ENCODE data around the gene GRIN2A.

The GRIN2A gene

DNA sequence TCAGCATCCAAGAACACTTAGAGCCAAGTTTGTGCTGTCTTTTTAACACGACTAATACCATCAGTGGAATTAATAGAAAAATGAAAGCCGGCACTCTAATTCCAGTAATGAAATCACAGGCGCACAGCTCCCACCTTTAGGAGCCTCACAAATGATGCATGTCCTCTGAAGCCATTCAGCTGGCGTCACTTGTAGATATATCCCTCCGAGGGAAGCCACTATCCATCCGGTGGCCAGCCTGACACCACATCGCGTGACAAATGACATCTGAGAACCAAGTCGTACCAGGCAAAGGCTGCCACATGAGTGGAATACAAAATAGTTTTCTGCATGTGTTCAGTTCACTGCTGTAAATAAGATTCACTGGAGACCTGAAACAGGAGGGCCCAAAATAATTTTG lies 205.6 kb downstream of the GRIN2A start:
- Histone ChIP-seq H3K9me3 (ENCODE audit: control insufficient read depth in 2 of 2, low read length in 2 of 2) (no peaks in the 10 kb centered on the region), H3K4me1 (ENCODE audit: control insufficient read depth, insufficient read depth, low read length) (no peaks in the 10 kb centered on the region), H3K27ac (ENCODE audit: low read length) (no peak overlapping the region), H3K27me3 (ENCODE audit: control insufficient read depth in 1 of 2, insufficient read depth in 2 of 2, low read length in 2 of 2) (no peaks in the 10 kb centered on the region), H3K36me3 (ENCODE audit: control insufficient read depth in 2 of 2, insufficient read depth in 2 of 2, low read length in 2 of 2) (no peaks in the 10 kb centered on the region), H3K9ac (ENCODE audit: low read length in 2 of 2) (no peak overlapping the region), H3K4me3 (ENCODE audit: low read length in 2 of 2) (no peak overlapping the region)

DNA sequence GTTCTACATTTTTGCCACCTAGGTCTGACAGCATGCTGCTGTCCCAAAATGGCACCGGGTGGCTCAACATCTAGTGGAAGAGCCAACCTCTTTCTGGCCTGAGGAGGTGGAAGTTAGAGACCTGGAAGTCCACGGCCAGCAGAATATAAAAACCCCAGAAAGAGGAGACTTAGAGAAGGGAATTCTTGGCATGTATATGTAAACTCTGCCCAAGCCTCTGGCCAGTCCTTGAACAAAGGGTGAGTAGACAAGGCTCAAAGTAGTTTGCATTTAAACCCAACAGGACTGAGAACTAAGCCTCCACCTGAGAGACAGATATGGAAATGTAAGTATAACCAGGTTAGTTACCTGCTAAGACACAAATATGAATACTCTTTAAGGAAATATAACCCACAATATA lies 210.3 kb downstream of the GRIN2A start:
- Histone ChIP-seq H3K27me3 (ENCODE audit: control insufficient read depth in 1 of 2, insufficient read depth in 2 of 2, low read length in 2 of 2) (no peaks in the 10 kb centered on the region), H3K27ac (ENCODE audit: low read length) (no peak overlapping the region), H3K36me3 (ENCODE audit: control insufficient read depth in 2 of 2, insufficient read depth in 2 of 2, low read length in 2 of 2) (no peaks in the 10 kb centered on the region), H3K9ac (ENCODE audit: low read length in 2 of 2) (no peak overlapping the region), H3K4me1 (ENCODE audit: control insufficient read depth, insufficient read depth, low read length) (no peaks in the 10 kb centered on the region), H3K4me3 (ENCODE audit: low read length in 2 of 2) (no peak overlapping the region), H3K9me3 (ENCODE audit: control insufficient read depth in 2 of 2, low read length in 2 of 2) (no peaks in the 10 kb centered on the region)

DNA sequence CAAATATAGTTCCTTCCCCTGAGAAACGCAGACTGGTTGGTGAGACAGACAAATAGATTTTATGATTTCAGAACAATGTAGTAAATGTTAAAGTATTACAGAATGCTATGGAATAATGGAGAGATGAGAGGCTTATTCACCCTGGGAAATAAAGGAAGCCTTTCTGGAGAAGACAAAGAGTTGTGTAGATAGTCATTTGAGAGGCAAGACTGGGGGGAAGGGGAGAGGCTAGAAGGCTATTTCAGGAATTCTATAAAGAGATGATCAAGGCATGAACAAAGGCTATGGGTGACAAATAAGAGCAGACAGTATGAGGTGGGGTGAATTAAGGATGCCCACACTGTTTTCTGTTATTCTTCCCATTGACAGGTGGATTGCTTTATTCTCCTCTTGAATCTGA lies 211.4 kb downstream of the GRIN2A start:
- Histone ChIP-seq H3K9ac (ENCODE audit: low read length in 2 of 2) (no peak overlapping the region), H3K4me3 (ENCODE audit: low read length in 2 of 2) (no peak overlapping the region), H3K36me3 (ENCODE audit: control insufficient read depth in 2 of 2, insufficient read depth in 2 of 2, low read length in 2 of 2) (no peaks in the 10 kb centered on the region), H3K4me1 (ENCODE audit: control insufficient read depth, insufficient read depth, low read length) (no peaks in the 10 kb centered on the region), H3K27me3 (ENCODE audit: control insufficient read depth in 1 of 2, insufficient read depth in 2 of 2, low read length in 2 of 2) (no peaks in the 10 kb centered on the region), H3K27ac (ENCODE audit: low read length) (no peak overlapping the region), H3K9me3 (ENCODE audit: control insufficient read depth in 2 of 2, low read length in 2 of 2) (no peaks in the 10 kb centered on the region)

DNA sequence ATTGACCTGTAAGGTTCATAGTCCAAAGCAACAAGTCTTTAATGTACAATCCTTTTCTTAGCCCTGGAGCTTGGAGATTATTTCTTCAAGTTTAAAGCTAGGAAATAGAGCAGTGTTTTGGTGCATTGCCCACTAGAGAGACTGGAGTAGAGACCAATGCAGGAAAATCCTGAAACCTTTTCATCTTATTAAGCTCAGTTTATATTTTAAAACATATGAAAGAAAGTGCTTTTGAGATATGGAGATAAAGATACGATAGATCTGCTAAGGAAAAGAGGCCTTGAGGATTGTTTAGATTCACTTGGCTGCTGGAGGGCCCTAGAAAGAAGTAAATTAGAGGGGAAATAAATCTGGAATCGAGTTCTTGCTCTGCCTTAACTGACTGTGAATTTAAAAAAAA lies 212.0 kb downstream of the GRIN2A start:
- Histone ChIP-seq H3K27ac (ENCODE audit: low read length) (no peak overlapping the region), H3K9ac (ENCODE audit: low read length in 2 of 2) (no peak overlapping the region), H3K27me3 (ENCODE audit: control insufficient read depth in 1 of 2, insufficient read depth in 2 of 2, low read length in 2 of 2) (no peaks in the 10 kb centered on the region), H3K9me3 (ENCODE audit: control insufficient read depth in 2 of 2, low read length in 2 of 2) (no peaks in the 10 kb centered on the region), H3K4me1 (ENCODE audit: control insufficient read depth, insufficient read depth, low read length) (no peaks in the 10 kb centered on the region), H3K4me3 (ENCODE audit: low read length in 2 of 2) (no peak overlapping the region), H3K36me3 (ENCODE audit: control insufficient read depth in 2 of 2, insufficient read depth in 2 of 2, low read length in 2 of 2) (no peaks in the 10 kb centered on the region)

DNA sequence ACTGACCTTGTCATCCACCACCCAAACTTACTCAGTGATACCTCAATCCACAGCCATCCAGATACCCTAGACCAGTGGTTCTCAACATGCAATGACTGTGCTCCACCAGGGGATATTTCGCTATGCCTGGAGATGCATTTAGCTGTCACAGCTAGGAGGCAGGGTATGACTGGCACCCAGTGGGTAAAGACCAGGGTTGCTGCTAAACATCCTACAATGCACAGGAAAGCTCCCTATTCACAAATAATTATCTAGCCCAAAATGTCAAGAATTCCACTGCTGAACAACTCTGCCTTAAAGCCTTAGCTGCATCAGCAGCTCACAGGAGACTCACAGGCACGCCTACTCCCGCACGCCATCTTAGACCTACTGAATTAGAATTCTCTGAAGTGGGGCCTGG lies 212.6 kb downstream of the GRIN2A start:
- H3K4me1 ChIP-seq (ENCODE audit: control insufficient read depth, insufficient read depth, low read length), result no peaks in the 10 kb centered on the region
- no peaks in the 10 kb centered on the region for H3K27me3 ChIP-seq (ENCODE audit: control insufficient read depth in 1 of 2, insufficient read depth in 2 of 2, low read length in 2 of 2)
- no peaks in the 10 kb centered on the region for H3K36me3 ChIP-seq (ENCODE audit: control insufficient read depth in 2 of 2, insufficient read depth in 2 of 2, low read length in 2 of 2)
- H3K9ac ChIP-seq (ENCODE audit: low read length in 2 of 2), result no peak overlapping the region
- no peak overlapping the region for H3K27ac ChIP-seq (ENCODE audit: low read length)
- H3K9me3 ChIP-seq (ENCODE audit: control insufficient read depth in 2 of 2, low read length in 2 of 2), result no peaks in the 10 kb centered on the region
- H3K4me3 ChIP-seq (ENCODE audit: low read length in 2 of 2), result no peak overlapping the region

DNA sequence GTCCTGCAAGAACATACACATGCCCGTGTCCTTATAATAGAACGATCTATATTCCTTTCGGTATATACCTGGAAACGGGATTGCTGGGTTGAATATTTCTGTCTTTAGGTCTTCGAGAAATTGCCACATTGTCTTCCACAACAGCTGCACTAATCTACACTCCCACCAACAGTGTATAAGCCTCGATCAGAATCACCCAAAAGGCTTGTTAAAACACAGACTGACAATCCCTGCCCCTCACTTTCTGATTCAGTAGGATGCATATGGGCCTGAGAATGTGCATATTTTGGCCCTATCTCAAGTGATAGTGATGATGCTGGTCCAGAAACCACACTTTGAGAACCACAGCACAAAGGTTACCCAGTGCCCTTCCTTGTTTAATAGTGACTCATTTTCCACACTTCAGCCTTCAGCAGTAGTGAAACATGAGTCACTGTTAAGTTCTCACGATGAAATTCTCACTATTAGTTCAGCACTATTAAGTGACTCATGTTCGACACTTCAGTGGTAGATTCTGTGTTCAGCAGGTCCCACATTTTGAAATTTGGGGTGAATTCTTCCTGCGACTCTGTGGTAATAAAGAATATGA lies 215.6 kb downstream of the GRIN2A start:
- no peak overlapping the region for H3K27ac ChIP-seq (ENCODE audit: low read length)
- no peaks in the 10 kb centered on the region for H3K9me3 ChIP-seq (ENCODE audit: control insufficient read depth in 2 of 2, low read length in 2 of 2)
- no peak overlapping the region for H3K4me3 ChIP-seq (ENCODE audit: low read length in 2 of 2)
- H3K9ac ChIP-seq (ENCODE audit: low read length in 2 of 2), result no peak overlapping the region
- H3K36me3 ChIP-seq (ENCODE audit: control insufficient read depth in 2 of 2, insufficient read depth in 2 of 2, low read length in 2 of 2), result no peaks in the 10 kb centered on the region
- H3K4me1 ChIP-seq (ENCODE audit: control insufficient read depth, insufficient read depth, low read length), result no peaks in the 10 kb centered on the region
- H3K27me3 ChIP-seq (ENCODE audit: control insufficient read depth in 1 of 2, insufficient read depth in 2 of 2, low read length in 2 of 2), result no peaks in the 10 kb centered on the region

DNA sequence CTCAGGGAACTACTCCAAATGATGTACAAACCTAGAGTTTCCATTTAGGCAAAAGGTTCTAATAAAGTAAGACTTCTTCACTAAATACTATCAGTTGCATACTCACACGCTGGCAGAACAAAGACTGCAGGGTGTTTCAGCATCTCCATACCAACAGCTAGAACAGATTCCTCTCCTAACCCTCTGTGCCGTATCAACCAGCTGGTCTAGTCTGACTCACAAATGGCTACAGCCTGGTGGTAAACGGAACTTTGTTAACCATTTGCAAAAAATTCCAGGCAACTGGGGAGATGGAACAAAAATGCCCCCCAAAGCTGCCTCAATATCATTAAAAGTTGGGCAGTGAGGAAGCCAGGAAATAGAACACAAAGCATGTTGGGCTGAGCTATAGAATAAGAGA lies 217.1 kb downstream of the GRIN2A start:
- Histone ChIP-seq H3K36me3 (ENCODE audit: control insufficient read depth in 2 of 2, insufficient read depth in 2 of 2, low read length in 2 of 2) (no peaks in the 10 kb centered on the region), H3K27ac (ENCODE audit: low read length) (no peak overlapping the region), H3K9me3 (ENCODE audit: control insufficient read depth in 2 of 2, low read length in 2 of 2) (no peaks in the 10 kb centered on the region), H3K9ac (ENCODE audit: low read length in 2 of 2) (no peak overlapping the region), H3K4me3 (ENCODE audit: low read length in 2 of 2) (no peak overlapping the region), H3K4me1 (ENCODE audit: control insufficient read depth, insufficient read depth, low read length) (no peaks in the 10 kb centered on the region), H3K27me3 (ENCODE audit: control insufficient read depth in 1 of 2, insufficient read depth in 2 of 2, low read length in 2 of 2) (no peaks in the 10 kb centered on the region)

DNA sequence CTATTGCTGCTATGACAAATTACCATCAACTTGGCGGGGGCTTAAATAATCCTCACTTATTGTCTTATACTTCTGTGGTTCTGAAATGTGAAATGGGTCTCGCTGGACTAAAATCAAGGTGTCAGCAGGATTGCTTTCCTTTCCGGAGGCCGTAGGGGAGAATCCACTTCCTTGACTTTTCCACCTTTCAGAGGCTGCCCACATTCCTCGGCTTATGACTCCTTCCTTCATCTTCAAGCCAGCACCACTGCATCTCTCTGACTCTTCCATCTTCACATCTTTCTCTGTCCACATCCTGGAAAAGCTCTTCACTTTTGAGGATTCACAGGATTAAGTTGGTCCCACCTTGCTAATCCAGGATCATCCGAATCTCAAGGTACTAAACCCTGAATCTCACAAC lies 217.8 kb downstream of the GRIN2A start:
- Histone ChIP-seq H3K27me3 (ENCODE audit: control insufficient read depth in 1 of 2, insufficient read depth in 2 of 2, low read length in 2 of 2) (no peaks in the 10 kb centered on the region), H3K9ac (ENCODE audit: low read length in 2 of 2) (no peak overlapping the region), H3K36me3 (ENCODE audit: control insufficient read depth in 2 of 2, insufficient read depth in 2 of 2, low read length in 2 of 2) (no peaks in the 10 kb centered on the region), H3K4me1 (ENCODE audit: control insufficient read depth, insufficient read depth, low read length) (no peaks in the 10 kb centered on the region), H3K27ac (ENCODE audit: low read length) (no peak overlapping the region), H3K9me3 (ENCODE audit: control insufficient read depth in 2 of 2, low read length in 2 of 2) (no peaks in the 10 kb centered on the region), H3K4me3 (ENCODE audit: low read length in 2 of 2) (no peak overlapping the region)

DNA sequence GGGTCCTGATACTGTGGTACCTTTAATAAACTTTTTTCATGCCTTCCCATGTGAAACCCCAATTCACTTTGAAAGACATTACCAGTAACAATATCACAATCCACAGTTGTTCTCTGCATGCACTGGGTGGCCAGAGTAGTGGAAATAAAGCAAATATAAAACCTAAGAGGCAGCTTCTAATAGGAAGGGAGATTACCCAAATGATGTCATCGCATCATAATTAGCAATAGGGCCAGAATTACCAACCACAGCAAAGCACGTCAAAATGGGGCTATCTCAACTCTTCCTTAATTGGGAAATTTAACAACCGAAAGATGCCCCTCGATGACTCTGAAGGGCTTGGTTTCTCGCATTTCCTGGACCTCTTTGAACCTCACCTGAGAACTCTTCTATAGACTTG lies 224.8 kb downstream of the GRIN2A start:
- no peak overlapping the region for H3K27ac ChIP-seq (ENCODE audit: low read length)
- H3K4me1 ChIP-seq (ENCODE audit: control insufficient read depth, insufficient read depth, low read length), result no peaks in the 10 kb centered on the region
- no peaks in the 10 kb centered on the region for H3K27me3 ChIP-seq (ENCODE audit: control insufficient read depth in 1 of 2, insufficient read depth in 2 of 2, low read length in 2 of 2)

DNA sequence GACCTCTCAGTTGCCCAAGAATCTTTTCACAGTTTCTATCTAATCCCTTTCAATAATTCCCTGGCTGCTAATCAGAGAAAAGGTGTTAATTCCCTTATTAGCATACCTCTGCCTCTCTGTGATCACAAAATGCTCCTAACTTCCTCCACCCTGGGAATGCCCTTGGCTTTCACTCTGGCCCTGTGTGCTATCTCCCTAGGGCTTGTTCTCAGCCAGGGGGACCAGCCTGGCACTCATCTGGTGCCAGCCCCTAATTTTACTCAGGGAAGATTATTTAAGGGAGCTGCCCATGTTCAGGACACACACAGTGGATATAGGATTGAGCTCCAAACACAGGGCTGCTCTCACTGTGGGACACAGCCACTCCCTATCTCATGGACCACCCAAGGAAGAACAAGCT lies 225.2 kb downstream of the GRIN2A start:
- H3K36me3 ChIP-seq (ENCODE audit: control insufficient read depth in 2 of 2, insufficient read depth in 2 of 2, low read length in 2 of 2), result no peaks in the 10 kb centered on the region

More for the DNA sequence above, 224.8 kb downstream of the GRIN2A start:
- H3K4me3 ChIP-seq (ENCODE audit: low read length in 2 of 2), result no peak overlapping the region
- H3K9ac ChIP-seq (ENCODE audit: low read length in 2 of 2), result no peak overlapping the region
- no peaks in the 10 kb centered on the region for H3K9me3 ChIP-seq (ENCODE audit: control insufficient read depth in 2 of 2, low read length in 2 of 2)
- H3K36me3 ChIP-seq (ENCODE audit: control insufficient read depth in 2 of 2, insufficient read depth in 2 of 2, low read length in 2 of 2), result no peaks in the 10 kb centered on the region

DNA sequence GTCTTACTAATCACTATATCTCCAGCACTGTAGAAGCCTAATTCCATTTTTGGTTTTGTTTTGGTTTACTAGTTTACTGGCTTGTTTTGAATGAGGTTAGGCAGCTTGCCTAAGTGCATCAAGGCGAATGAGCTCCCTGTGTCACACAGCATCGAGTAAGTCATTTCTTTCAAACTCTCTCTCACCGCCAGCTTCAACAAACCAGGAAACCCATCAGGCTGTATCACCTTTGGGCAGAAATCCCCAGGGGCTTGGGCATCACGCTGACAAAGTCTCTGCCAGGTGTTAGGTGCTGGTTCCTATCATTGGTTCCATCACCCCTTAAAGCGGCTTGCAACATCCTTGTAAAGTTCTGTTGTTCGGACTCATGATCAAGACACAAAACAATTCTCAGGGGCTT lies 226.6 kb downstream of the GRIN2A start:
- Histone ChIP-seq H3K9ac (ENCODE audit: low read length in 2 of 2) (no peak overlapping the region), H3K4me3 (ENCODE audit: low read length in 2 of 2) (no peak overlapping the region), H3K4me1 (ENCODE audit: control insufficient read depth, insufficient read depth, low read length) (no peaks in the 10 kb centered on the region), H3K36me3 (ENCODE audit: control insufficient read depth in 2 of 2, insufficient read depth in 2 of 2, low read length in 2 of 2) (no peaks in the 10 kb centered on the region), H3K9me3 (ENCODE audit: control insufficient read depth in 2 of 2, low read length in 2 of 2) (no peaks in the 10 kb centered on the region), H3K27ac (ENCODE audit: low read length) (no peak overlapping the region), H3K27me3 (ENCODE audit: control insufficient read depth in 1 of 2, insufficient read depth in 2 of 2, low read length in 2 of 2) (no peaks in the 10 kb centered on the region)

More for the DNA sequence above, 225.2 kb downstream of the GRIN2A start:
- H3K9ac ChIP-seq (ENCODE audit: low read length in 2 of 2), result no peak overlapping the region
- H3K4me3 ChIP-seq (ENCODE audit: low read length in 2 of 2), result no peak overlapping the region
- H3K9me3 ChIP-seq (ENCODE audit: control insufficient read depth in 2 of 2, low read length in 2 of 2), result no peaks in the 10 kb centered on the region
- no peaks in the 10 kb centered on the region for H3K27me3 ChIP-seq (ENCODE audit: control insufficient read depth in 1 of 2, insufficient read depth in 2 of 2, low read length in 2 of 2)
- no peaks in the 10 kb centered on the region for H3K4me1 ChIP-seq (ENCODE audit: control insufficient read depth, insufficient read depth, low read length)
- no peak overlapping the region for H3K27ac ChIP-seq (ENCODE audit: low read length)

Data from stomach smooth muscle (tissue), 2 donors.